Sigmoid colon (tissue), 4 donors: ENCODE data around the gene ANKRD44.

Source experiments
- EP300 ChIP-seq, 4 donors: sonication (generic); formaldehyde crosslinking; IDR thresholded peaks; one replicate each; pipeline ENCODE4 v1.6.1; 2017; ENCODE audit warnings: antibody characterized with exemption in 4 of 4
- POLR2A ChIP-seq, 2 donors: fragments of 450-650 bp; IDR thresholded peaks; one replicate each; pipeline ENCODE4 v1.6.1; 2016; ENCODE audit warnings: antibody characterized with exemption in 2 of 2, mild to moderate bottlenecking in 2 of 2, moderate library complexity in 2 of 2
- POLR2AphosphoS5 ChIP-seq, 4 donors: sonication (generic); formaldehyde crosslinking; IDR thresholded peaks; one replicate each; pipeline ENCODE4 v1.6.1; 2017; ENCODE audit warnings: antibody characterized with exemption in 4 of 4
- TF ChIP-seq, protein P1 (sequence below), 4 experiments: fragments of 450-650 bp in 3 of 4; fragments of 200-600 bp in 1 of 4; IDR thresholded peaks; one replicate each; pipeline ENCODE4 v1.5.1; 2016 to 2019; ENCODE audit warnings: antibody characterized with exemption in 4 of 4, mild to moderate bottlenecking in 3 of 4, moderate library complexity in 2 of 4

DNA sequence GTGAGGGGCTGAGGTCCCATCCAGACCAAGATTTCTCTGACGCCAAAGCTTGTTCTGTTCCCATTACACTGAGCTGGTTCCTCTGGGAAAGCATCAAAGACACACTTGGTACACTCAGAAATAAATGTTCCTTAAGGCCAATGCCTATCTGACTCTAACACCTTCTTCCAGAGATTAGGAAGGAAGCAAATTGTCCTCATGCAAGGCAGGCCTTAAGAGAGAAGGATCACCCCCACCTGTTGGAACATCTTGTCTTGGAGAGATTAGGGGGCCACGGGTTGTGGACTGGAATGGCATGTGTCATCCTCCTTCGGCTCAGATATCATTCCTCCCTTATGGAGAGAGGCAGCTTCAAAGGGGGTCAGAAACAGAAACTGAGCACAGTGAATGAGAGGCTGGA is 100.2 kb downstream of the ANKRD44 start:
- TF ChIP-seq POLR2A (IDR thresholded peaks at IDR 0.05) (no peak), EP300 (IDR thresholded peaks at IDR 0.05) (no peak), POLR2AphosphoS5 (IDR thresholded peaks at IDR 0.05) (no peak)
- TF ChIP-seq, protein P1, sequence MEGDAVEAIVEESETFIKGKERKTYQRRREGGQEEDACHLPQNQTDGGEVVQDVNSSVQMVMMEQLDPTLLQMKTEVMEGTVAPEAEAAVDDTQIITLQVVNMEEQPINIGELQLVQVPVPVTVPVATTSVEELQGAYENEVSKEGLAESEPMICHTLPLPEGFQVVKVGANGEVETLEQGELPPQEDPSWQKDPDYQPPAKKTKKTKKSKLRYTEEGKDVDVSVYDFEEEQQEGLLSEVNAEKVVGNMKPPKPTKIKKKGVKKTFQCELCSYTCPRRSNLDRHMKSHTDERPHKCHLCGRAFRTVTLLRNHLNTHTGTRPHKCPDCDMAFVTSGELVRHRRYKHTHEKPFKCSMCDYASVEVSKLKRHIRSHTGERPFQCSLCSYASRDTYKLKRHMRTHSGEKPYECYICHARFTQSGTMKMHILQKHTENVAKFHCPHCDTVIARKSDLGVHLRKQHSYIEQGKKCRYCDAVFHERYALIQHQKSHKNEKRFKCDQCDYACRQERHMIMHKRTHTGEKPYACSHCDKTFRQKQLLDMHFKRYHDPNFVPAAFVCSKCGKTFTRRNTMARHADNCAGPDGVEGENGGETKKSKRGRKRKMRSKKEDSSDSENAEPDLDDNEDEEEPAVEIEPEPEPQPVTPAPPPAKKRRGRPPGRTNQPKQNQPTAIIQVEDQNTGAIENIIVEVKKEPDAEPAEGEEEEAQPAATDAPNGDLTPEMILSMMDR (IDR thresholded peaks at IDR 0.05), result no peak
